Lung (tissue), 12 donors: Measurements from ENCODE around the gene PTGES2. TPM values are rescaled to one million over a fixed set of nuclear protein-coding genes. Genes with fewer than 3 reads are reported as not detected.
A peak's percentile ranks its signal among the peaks of the same experiment; 100 is the strongest.

Experiments
- ATAC-seq: fragments of 200-7000 bp; cut with Tn5 transposase; one replicate; pipeline ENCODE4 v1.9.1; 2020; ENCODE audit warnings: moderate number of reproducible peaks; ENCODE audit not compliant: insufficient read depth, low FRiP score
- DNase-seq, 3 donors: peaks; one replicate each; pipeline ENCODE4 v3.0.0-alpha.2; 2013 to 2017
- H3K27ac ChIP-seq, 2 donors: one replicate each; pipeline ENCODE4 v1.5.1; 2013; ENCODE audit warnings: mild to moderate bottlenecking in 2 of 2, moderate library complexity in 2 of 2, control low read depth in 1 of 2, inconsistent platforms in 1 of 2, low read depth in 1 of 2, low read length in 1 of 2
- H3K27me3 ChIP-seq, 3 donors: one replicate each; pipeline ENCODE4 v1.5.1; 2013; ENCODE audit warnings: low read length in 2 of 3; ENCODE audit not compliant: control insufficient read depth in 3 of 3, insufficient read depth in 3 of 3
- H3K36me3 ChIP-seq, 4 donors: one replicate each; pipeline ENCODE4 v1.5.1; 2013; ENCODE audit warnings: low read length in 4 of 4, mild to moderate bottlenecking in 1 of 4, moderate library complexity in 1 of 4; ENCODE audit not compliant: control insufficient read depth in 4 of 4, insufficient read depth in 4 of 4
- H3K4me1 ChIP-seq, 5 donors: one replicate each; pipeline ENCODE4 v1.5.1; 2013; ENCODE audit warnings: low read length in 5 of 5, mild to moderate bottlenecking in 2 of 5, moderate library complexity in 1 of 5; ENCODE audit not compliant: control insufficient read depth in 5 of 5, insufficient read depth in 5 of 5
- H3K4me3 ChIP-seq: one replicate; pipeline ENCODE4 v1.5.1; 2013; ENCODE audit warnings: mild to moderate bottlenecking, control low read depth, moderate library complexity
- H3K9ac ChIP-seq, 2 donors: one replicate each; pipeline ENCODE4 v1.5.1; 2013; ENCODE audit warnings: low read length in 2 of 2, control low read depth in 1 of 2; ENCODE audit not compliant: insufficient read depth in 1 of 2
- H3K9me3 ChIP-seq, 4 donors: one replicate each; pipeline ENCODE4 v1.5.1; 2013; ENCODE audit warnings: low read length in 3 of 4, mild to moderate bottlenecking in 1 of 4, moderate library complexity in 1 of 4; ENCODE audit not compliant: control insufficient read depth in 4 of 4, insufficient read depth in 3 of 4
- CTCF ChIP-seq: IDR thresholded peaks from 2 replicates; pipeline ENCODE4 v1.5.1; 2012; ENCODE audit warnings: mild to moderate bottlenecking; ENCODE audit errors: control extremely low read depth, extremely low read depth
- WGBS, 2 donors: extraction: QIAGEN DNeasy Blood & Tissue Kit; methylation state at CpG; one replicate each; pipeline ENCODE4 v1.1.7; 2013; 5-methylcytosine and 5-hydroxymethylcytosine counted together
- polyA plus RNA-seq, 2 donors: library from polyadenylated mRNA; stranded (reverse); fragments of 200-250 nt; gene quantifications; one replicate each; pipeline ENCODE4 v1.2.1, GENCODE V29; 2013
- total RNA-seq, 2 donors: library from RNA; depleted of rRNA in 1 of 2; stranded (reverse); fragments of >200 nt in 1 of 2; gene quantifications; one replicate each; pipeline ENCODE4 v1.2.1, GENCODE V29; 2014 to 2021
- donor health status: control.
- donor health status: control.
- donor health status: Bipolar disorder and iron deficiency.
- donor health status: healthy.
- donor health status: DM: yes; HTN: yes; CAD: no.

The PTGES2 gene
- total and polyA plus RNA-seq, 4 donors, result 42.0 to 66.8 (median 54.7) TPM

GRCh38 chr9:128099932-128100491 lies 27.5 kb downstream of the PTGES2 start:
- ATAC-seq (peak; percentile 6), DNase-seq (peak in 2 of 3 donors; percentile 31 to 32)
- H3K27me3 ChIP-seq, result no peaks in the 10 kb centered on the region
- peaks cover 11 to 37% (median 24%) of the 10 kb centered on the region in 5 donors for H3K4me1 ChIP-seq
- peaks cover 14 to 36% (median 23%) of the 10 kb centered on the region in 4 donors for H3K36me3 ChIP-seq
- 36 to 40% methylated on average over 16 of the region's 16 CpGs for WGBS, 2 donors
- no peaks in the 10 kb centered on the region for H3K9me3 ChIP-seq
- no peak overlapping the region for H3K9ac ChIP-seq
- H3K4me3 ChIP-seq, result peak overlapping the region; percentile 66
- no peak for TF ChIP-seq CTCF
- peak overlapping the region; percentile 95 to 98 for H3K27ac ChIP-seq

- DNase-seq (peak in 2 of 3 donors; percentile 14 to 37), ATAC-seq (no peak)
- Histone ChIP-seq H3K9me3 (no peaks in the 10 kb centered on the region), H3K4me3 (peak overlapping the region; percentile 66), H3K36me3 (peaks cover 14 to 36% (median 23%) of the 10 kb centered on the region in 4 donors), H3K27ac (peak overlapping the region; percentile 95 to 98), H3K27me3 (no peaks in the 10 kb centered on the region), H3K4me1 (peaks cover 17 to 43% (median 29%) of the 10 kb centered on the region in 5 donors), H3K9ac (peak overlapping the region; percentile 67 to 82)
- no peak for TF ChIP-seq CTCF
- WGBS, 2 donors, result 46 to 69% methylated on average over 16 of the region's 16 CpGs
Observed at GRCh38 chr9:128099231-128099931, 28.1 kb downstream of the PTGES2 start.

- ATAC-seq (peak; percentile 45), DNase-seq (peak; percentile 90 to 93 (median 92))
- Histone ChIP-seq H3K27ac (peak overlapping the region; percentile 95 to 98), H3K36me3 (peaks cover 6 to 29% (median 16%) of the 10 kb centered on the region in 4 donors), H3K27me3 (no peaks in the 10 kb centered on the region), H3K4me1 (peaks cover 22 to 49% (median 27%) of the 10 kb centered on the region in 5 donors), H3K9ac (peak overlapping the region; percentile 67 to 82), H3K4me3 (peak overlapping the region; percentile 66), H3K9me3 (no peaks in the 10 kb centered on the region)
- TF ChIP-seq CTCF, result no peak
- WGBS, 2 donors, result 14 to 40% methylated on average over 32 of the region's 32 CpGs
Observed at GRCh38 chr9:128098297-128099230, 29.0 kb downstream of the PTGES2 start.
